HG03439 (cell line): ENCODE data around the gene GGA3.
"Not testable (repeated sequence)": the region's sequence is repeated elsewhere in the genome, so short reads cannot be mapped to it uniquely, and the experiment has no call there.

Experiments
- ATAC-seq: cut with Tn5 transposase; IDR thresholded peaks from one replicate; pipeline ENCODE4 v1.9.1; 2021; ENCODE audit warnings: mild to moderate bottlenecking, moderate library complexity; ENCODE audit not compliant: unreplicated experiment

GGA3 gene

DNA sequence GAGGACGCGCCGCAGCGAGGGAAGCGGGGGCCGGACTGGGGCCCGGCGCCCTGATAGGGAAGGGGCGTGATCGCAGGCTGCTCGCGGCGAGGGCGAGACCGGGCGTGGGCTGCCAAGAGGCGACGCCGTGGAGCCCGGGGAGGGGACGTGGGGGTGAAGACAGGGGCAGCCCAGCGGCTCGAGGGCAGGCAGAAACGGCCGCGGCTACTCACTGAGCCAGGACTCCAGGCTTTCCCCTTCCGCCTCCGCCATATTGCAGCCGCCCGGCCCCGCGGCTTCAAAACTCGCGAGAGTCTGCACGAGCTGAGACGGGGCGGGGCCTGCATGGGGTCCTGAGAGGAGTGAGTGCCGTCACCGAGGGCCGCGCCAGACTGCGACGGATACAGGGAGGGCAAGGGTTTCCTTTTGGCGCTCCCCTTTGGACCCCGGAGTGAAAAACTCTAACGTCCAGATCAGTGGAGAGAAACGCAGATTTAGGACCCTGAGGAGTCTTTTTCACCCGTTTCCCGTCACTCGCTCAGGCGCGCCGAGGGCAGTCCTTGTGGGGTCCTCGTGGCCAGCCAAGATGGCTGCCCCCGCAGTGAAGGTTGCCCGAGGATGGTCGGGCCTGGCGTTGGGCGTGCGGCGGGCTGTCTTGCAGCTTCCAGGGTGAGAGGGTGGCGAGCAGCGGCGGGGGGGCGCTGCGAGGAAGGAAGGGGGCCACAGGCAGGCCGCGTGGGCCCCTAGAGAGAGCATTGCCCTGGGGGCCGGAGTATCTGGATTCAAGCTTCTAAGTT is at the start of gene GGA3, which contains the start of gene MRPS7:
Gene GGA3 (minus strand): TSS at position 271 of the 776 bp plus-strand sequence. CDS start 19 bp downstream, at position 252.
Gene MRPS7 (plus strand): TSS at position 544 of the 776 bp plus-strand sequence. CDS start 22 bp downstream, at position 566.
- peak; percentile 87 for ATAC-seq

- no peak for ATAC-seq
These were observed 47.6 kb upstream of the GGA3 start for GRCh38 chr17:75308732-75309629.

DNA sequence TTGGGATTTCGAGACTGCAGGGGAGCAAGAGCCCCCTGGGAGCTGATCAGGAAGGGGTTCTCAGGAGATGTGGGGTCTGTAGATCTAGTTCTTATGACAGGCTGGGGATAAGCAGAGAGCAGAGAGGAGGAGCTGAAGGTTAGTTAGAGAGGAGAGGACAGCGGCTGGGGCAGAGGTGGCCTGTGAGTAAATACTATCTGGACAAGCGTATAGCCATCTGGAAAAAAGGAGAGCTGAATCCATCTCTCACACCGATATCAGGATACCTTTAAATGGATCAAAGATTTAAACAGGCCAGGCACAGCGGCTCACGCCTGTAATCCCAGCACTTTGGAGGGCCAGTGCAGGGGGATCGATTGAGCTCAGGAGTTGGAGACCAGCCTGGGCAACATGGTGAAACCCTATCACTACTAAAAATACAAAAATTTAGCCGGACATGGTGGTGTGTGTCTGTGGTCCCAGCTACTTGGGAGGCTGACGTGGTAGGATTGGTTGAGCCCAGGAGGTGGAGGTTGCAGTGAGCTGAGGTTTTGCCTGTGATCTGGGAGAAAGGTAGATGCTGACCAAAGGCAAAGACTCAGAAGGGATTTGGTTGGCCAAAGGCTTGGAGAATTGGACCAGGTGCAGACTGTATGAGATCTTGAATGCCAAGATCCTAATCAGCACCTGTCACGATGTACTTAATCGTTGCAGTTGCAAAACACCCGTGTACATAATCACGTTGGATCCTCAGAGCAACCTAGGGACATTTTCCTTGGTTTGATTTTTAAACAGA is 46.7 kb upstream of the GGA3 start:
- no peak for ATAC-seq

DNA sequence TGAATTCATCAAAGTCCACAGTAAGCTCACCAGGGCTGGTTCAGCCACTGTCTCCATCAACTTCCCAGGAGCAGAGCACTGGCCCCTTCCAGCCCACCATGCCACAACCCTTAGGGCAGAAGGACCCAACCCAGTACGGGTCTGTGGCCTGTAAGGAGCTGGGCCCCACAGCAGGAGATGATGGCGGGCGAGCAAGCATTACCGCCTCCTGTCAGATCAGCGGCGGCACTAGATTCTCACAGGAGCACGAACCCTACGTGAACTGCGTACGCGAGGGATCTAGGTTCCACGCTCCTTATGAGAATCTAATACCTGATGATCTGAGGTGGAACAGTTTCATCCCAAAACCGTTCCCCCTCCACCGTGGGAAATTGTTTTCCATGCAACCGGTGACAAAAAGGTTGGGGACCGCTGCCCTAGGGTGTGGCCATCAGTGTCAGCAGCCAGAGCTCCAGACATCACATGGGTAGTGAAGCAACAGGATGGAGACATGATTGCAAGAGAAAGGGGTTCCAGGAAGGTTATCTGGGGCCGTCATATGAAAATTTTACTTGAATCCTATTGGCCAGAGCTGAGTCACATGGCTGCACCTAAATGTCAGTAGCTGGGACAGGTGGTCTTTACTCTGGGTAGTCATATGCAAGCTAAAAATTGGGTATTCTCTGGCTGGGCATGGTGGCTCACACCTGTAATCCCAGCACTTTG is 40.2 kb upstream of the GGA3 start:
- no peak for ATAC-seq

- no peak for ATAC-seq
These were observed 39.6 kb upstream of the GGA3 start for GRCh38 chr17:75301049-75301448.

DNA sequence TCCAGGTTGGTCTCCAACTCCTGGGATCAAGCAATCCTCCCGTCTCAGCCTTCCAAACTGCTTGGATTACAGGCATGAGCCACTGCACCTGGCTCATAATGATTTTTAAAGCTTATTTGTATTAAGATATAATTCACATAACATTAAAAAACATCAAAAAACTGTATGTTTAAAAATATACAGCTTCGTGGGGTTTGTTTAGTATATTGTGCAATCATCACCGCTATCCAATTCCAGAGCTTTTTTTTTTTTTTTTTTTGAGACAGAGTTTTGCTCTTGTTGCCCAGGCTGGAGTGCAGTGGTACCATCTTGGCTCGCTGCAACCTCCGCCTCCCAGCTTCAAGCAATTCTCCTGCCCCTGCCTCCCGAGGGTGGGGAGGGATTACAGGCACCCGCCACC is 38.9 kb upstream of the GGA3 start:
- no peak for ATAC-seq

GRCh38 chr17:75295201-75296158 is 34.1 kb upstream of the GGA3 start:
- peak; percentile 59 for ATAC-seq

GRCh38 chr17:75292810-75293448 is 31.5 kb upstream of the GGA3 start:
- ATAC-seq, result not testable (repeated sequence)

- ATAC-seq, result peak; percentile 12
These were observed 28.5 kb upstream of the GGA3 start for GRCh38 chr17:75289832-75290337.

- peak; percentile 92 for ATAC-seq
These were observed 27.9 kb upstream of the GGA3 start, which contains the start of gene SLC25A19 for GRCh38 chr17:75289115-75289831. Gene SLC25A19 (minus strand): TSS chr17:75289433. CDS start chr17:75286764, 2,669 bp downstream.

- ATAC-seq, result peak; percentile 14
These were observed 27.3 kb upstream of the GGA3 start for GRCh38 chr17:75288770-75289114.

GRCh38 chr17:75288359-75288758 is 27.0 kb upstream of the GGA3 start:
- no peak for ATAC-seq

DNA sequence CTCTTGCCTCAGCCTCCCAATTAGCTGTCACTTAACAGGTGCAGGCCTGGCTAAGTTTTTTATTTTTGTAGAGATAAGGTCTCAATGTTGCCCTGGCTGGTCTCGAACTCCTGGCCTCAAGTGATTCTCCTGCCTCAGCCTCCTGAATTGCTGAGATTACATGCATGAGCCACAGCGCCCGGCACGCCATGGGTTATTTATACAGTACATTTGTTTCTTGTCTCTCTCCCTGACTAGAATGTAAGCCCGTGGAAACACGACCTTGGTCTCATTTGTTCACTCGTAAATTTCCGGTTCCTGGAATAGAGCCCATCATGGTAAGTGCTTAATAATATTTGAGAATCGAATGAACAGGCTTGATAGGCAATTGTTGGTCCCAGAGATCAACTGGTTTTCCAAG is 25.8 kb upstream of the GGA3 start:
- no peak for ATAC-seq

DNA sequence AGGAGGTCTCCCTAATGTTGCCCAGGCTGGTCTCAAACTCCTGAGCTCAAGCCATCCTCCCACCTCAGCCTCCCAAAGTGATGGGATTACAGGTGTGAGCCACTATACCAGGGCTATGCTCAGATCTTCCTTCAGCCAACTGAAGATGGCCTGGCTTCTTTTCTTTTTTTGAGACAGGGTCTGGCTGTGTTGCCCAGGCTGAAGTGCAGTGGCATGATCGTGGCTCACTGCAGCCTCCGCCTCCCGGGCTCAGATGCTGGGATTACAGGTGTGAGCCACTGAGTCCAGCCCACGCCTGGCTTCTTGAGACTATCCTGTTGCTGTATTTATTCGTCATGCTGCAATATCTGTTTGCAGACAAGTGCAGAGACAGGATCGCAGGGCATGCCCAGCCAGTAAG is 23.7 kb upstream of the GGA3 start:
- ATAC-seq, result no peak

GRCh38 chr17:75280189-75280588 is 18.8 kb upstream of the GGA3 start:
- ATAC-seq, result not testable (repeated sequence)

GRCh38 chr17:75277664-75278071 is 16.3 kb upstream of the GGA3 start:
- ATAC-seq, result no peak

GRCh38 chr17:75273977-75274708 is 12.7 kb upstream of the GGA3 start:
- no peak for ATAC-seq
